Measurements from ENCODE around the gene CCDC148.

GRCh38 chr2:158495175-158495574 lies 38.6 kb upstream of the CCDC148 start:
- TF ChIP-seq, protein P1, sequence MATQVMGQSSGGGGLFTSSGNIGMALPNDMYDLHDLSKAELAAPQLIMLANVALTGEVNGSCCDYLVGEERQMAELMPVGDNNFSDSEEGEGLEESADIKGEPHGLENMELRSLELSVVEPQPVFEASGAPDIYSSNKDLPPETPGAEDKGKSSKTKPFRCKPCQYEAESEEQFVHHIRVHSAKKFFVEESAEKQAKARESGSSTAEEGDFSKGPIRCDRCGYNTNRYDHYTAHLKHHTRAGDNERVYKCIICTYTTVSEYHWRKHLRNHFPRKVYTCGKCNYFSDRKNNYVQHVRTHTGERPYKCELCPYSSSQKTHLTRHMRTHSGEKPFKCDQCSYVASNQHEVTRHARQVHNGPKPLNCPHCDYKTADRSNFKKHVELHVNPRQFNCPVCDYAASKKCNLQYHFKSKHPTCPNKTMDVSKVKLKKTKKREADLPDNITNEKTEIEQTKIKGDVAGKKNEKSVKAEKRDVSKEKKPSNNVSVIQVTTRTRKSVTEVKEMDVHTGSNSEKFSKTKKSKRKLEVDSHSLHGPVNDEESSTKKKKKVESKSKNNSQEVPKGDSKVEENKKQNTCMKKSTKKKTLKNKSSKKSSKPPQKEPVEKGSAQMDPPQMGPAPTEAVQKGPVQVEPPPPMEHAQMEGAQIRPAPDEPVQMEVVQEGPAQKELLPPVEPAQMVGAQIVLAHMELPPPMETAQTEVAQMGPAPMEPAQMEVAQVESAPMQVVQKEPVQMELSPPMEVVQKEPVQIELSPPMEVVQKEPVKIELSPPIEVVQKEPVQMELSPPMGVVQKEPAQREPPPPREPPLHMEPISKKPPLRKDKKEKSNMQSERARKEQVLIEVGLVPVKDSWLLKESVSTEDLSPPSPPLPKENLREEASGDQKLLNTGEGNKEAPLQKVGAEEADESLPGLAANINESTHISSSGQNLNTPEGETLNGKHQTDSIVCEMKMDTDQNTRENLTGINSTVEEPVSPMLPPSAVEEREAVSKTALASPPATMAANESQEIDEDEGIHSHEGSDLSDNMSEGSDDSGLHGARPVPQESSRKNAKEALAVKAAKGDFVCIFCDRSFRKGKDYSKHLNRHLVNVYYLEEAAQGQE (IDR thresholded peaks at IDR 0.05; ENCODE audit: low read depth), result no peak
- TF ChIP-seq EP300 (IDR thresholded peaks at IDR 0.05; ENCODE audit: borderline replicate concordance), result no peak
- TF ChIP-seq RAD21 (IDR thresholded peaks at IDR 0.05; ENCODE audit: low read depth), result no peak
- no peak for TF ChIP-seq TAF1 (IDR thresholded peaks at IDR 0.05; ENCODE audit: low read depth)
- no peak for TF ChIP-seq CEBPB (IDR thresholded peaks at IDR 0.05)
- no peak for TF ChIP-seq FOXM1 (IDR thresholded peaks at IDR 0.05; ENCODE audit: borderline replicate concordance, low read depth)
- no peak for TF ChIP-seq EGR1 (IDR thresholded peaks at IDR 0.05)
- no peak for TF ChIP-seq CREB1 (IDR thresholded peaks at IDR 0.05; ENCODE audit: low read depth)

All from Ishikawa (cell line).